Activated naive CD8-positive, alpha-beta T cell treated with anti-CD3 and anti-CD28 coated beads for 36 hours (primary cell): ENCODE data around the gene HFE. TPM values are rescaled to one million over a fixed set of nuclear protein-coding genes. Genes with fewer than 3 reads are reported as not detected.
"Not testable (repeated sequence)": the region's sequence is repeated elsewhere in the genome, so short reads cannot be mapped to it uniquely, and the experiment has no call there.

ENCODE experiments used
- DNase-seq: peaks from one replicate; pipeline ENCODE4 v3.0.0; 2021
- H3K27ac Mint-ChIP-seq: one replicate; pipeline ENCODE4 v1.8.0; 2022; ENCODE audit warnings: mild to moderate bottlenecking, moderate library complexity, mixed read lengths
- H3K27me3 Mint-ChIP-seq: one replicate; pipeline ENCODE4 v1.8.0; 2022; ENCODE audit warnings: mild to moderate bottlenecking, mixed read lengths
- H3K36me3 Mint-ChIP-seq: one replicate; pipeline ENCODE4 v1.8.0; 2021; ENCODE audit warnings: mild to moderate bottlenecking, mixed read lengths
- H3K4me1 Mint-ChIP-seq: one replicate; pipeline ENCODE4 v1.8.0; 2021; ENCODE audit warnings: mixed read lengths
- H3K4me3 Mint-ChIP-seq: one replicate; pipeline ENCODE4 v1.8.0; 2022; ENCODE audit warnings: mild to moderate bottlenecking, moderate library complexity, mixed read lengths
- H3K9me3 Mint-ChIP-seq: one replicate; pipeline ENCODE4 v1.8.0; 2022; ENCODE audit warnings: mixed read lengths
- total RNA-seq, 2 experiments: library from RNA; stranded (reverse); gene quantifications; one replicate each; pipeline ENCODE4 v1.2.3, GENCODE V29; 2021

HFE gene
- total RNA-seq, 2 experiments from 2014 or later = 0.76 to 0.80 TPM

DNA sequence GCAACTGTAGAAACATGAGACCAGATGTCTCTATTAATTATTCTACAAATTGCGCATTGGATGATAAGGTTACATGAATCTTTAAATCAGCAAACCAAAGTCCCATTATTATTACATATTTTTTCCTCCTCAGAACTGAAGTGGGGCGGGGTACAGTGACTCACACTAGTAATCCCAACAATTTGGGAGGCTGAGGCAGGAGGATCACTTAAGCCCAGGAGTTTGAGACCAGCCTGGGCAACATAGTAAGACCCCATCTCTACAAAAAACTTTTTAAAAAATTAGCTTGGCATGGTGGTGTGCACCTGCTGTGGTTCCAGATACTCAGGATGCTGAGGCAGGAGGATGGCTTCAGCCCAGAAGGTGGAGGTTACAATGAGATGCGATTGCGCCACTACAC is 29.0 kb downstream of the HFE start:
- Mint-ChIP-seq H3K27me3 (no peaks in the 10 kb centered on the region), H3K4me3 (no peak overlapping the region), H3K9me3 (no peaks in the 10 kb centered on the region), H3K27ac (no peak overlapping the region), H3K4me1 (peaks cover 12% of the 10 kb centered on the region), H3K36me3 (no peaks in the 10 kb centered on the region)
- no peak for DNase-seq

DNA sequence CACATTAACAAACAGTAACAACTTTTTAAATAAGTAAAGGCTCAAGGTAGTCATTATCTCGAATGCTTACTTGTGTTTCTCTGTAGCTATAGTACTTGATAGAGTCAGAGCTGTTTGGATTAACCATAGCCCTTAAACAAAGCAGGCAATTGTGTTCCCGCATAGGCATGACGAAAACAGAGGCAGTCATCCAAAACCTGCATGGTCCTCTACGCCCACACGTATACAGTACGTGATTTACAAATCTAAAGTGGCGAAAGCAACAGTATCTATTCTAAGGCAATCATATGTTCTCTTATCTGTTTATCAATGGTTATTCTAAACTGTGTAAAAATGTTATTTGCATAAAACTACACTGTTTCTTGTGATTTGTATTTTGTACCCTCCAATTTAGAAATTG is 31.8 kb downstream of the HFE start:
- H3K4me1 Mint-ChIP-seq = peaks cover 30% of the 10 kb centered on the region
- peaks cover 6% of the 10 kb centered on the region for H3K9me3 Mint-ChIP-seq
- peaks cover 11% of the 10 kb centered on the region for H3K27me3 Mint-ChIP-seq
- H3K27ac Mint-ChIP-seq = no peak overlapping the region
- no peak for DNase-seq
- peaks cover 9% of the 10 kb centered on the region for H3K36me3 Mint-ChIP-seq
- no peak overlapping the region for H3K4me3 Mint-ChIP-seq

- not testable (repeated sequence) for H3K9me3 Mint-ChIP-seq, DNase-seq, H3K27ac Mint-ChIP-seq, H3K4me3 Mint-ChIP-seq
- Mint-ChIP-seq H3K36me3 (peaks cover 18% of the 10 kb centered on the region), H3K4me1 (peaks cover 35% of the 10 kb centered on the region), H3K27me3 (peaks cover 22% of the 10 kb centered on the region)
Measured at GRCh38 chr6:26120115-26120514, 32.9 kb downstream of the HFE start.

GRCh38 chr6:26120807-26121140 is 33.5 kb downstream of the HFE start:
- Mint-ChIP-seq H3K36me3 (peaks cover 22% of the 10 kb centered on the region), H3K27ac (peak overlapping the region; percentile 84), H3K4me1 (peaks cover 32% of the 10 kb centered on the region), H3K4me3 (no peak overlapping the region), H3K9me3 (peaks cover 6% of the 10 kb centered on the region), H3K27me3 (peaks cover 23% of the 10 kb centered on the region)
- DNase-seq = no peak

- H3K9me3 Mint-ChIP-seq = peaks cover 6% of the 10 kb centered on the region
- DNase-seq = no peak
- peak overlapping the region; percentile 57 for H3K4me3 Mint-ChIP-seq
- H3K27me3 Mint-ChIP-seq = peaks cover 23% of the 10 kb centered on the region
- peaks cover 24% of the 10 kb centered on the region for H3K36me3 Mint-ChIP-seq
- H3K4me1 Mint-ChIP-seq = peaks cover 31% of the 10 kb centered on the region
- peak overlapping the region; percentile 84 for H3K27ac Mint-ChIP-seq
Measured at GRCh38 chr6:26121141-26122004, 34.1 kb downstream of the HFE start.

GRCh38 chr6:26122005-26122388 is 34.8 kb downstream of the HFE start:
- Mint-ChIP-seq H3K9me3 (peaks cover 6% of the 10 kb centered on the region), H3K36me3 (peaks cover 24% of the 10 kb centered on the region), H3K27me3 (peaks cover 23% of the 10 kb centered on the region), H3K4me1 (peaks cover 37% of the 10 kb centered on the region), H3K27ac (peak overlapping the region; percentile 100), H3K4me3 (peak overlapping the region; percentile 99)
- DNase-seq = no peak

DNA sequence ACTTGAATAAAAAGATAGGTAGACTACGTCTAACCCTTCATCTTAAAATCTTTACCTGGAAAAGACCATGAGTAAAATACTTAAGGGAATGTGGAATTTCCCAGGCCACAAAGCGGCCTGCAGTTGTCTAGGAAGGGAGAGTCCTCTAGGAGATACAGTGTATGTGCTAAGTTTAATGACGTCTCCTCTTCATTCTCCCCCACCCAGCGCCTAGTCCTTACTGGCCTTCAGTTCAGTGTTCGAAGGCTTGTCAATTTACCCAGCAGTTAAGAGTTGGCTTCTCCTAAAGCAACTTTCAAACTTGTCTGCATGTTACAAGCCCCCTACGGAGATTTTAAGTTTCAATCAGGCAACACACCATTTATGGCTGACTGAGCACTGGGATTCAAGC is 35.2 kb downstream of the HFE start:
- Mint-ChIP-seq H3K27me3 (peaks cover 23% of the 10 kb centered on the region), H3K9me3 (peaks cover 6% of the 10 kb centered on the region), H3K4me3 (peak overlapping the region; percentile 99), H3K27ac (peak overlapping the region; percentile 100), H3K4me1 (peaks cover 41% of the 10 kb centered on the region), H3K36me3 (peaks cover 24% of the 10 kb centered on the region)
- DNase-seq = no peak

DNA sequence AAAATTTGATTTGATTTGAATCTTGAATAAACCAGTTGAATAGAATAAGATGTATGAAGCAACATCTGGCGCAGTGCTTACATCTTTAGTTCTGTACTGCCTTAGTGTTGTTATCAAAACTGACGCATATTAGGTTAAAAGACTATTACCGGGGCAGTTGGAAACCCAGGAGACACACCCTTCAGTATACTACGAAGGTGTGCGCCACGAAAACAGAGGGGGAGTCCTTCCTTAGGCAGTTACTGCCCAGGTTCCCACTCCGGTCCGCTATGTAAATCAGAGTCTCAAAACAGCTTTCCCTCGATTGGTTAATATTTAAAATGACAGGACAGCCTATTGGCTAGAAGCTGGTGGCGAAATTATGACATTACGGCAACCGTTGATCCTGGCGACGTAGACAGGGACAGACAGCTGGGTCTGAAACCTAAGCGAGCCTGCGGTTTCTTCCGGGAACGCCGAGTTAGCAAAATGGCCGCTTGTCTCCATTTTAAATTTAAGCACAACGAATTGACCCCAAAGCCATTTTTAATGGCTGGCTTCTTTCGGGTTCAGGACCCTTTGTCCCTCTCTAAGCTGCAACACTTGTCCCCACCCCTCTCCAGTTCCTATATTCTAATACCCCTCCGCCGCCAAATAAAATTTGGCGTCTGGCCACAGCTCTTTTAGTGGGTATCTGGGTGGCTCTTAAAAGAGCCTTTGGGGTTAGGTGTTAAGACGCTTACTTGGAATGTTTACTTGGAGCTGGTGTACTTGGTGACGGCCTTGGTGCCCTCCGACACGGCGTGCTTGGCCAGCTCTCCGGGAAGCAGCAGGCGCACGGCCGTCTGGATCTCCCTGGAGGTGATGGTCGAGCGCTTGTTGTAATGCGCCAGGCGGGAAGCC is 35.8 kb downstream of the HFE start:
- H3K9me3 Mint-ChIP-seq = peaks cover 6% of the 10 kb centered on the region
- H3K27me3 Mint-ChIP-seq = peaks cover 23% of the 10 kb centered on the region
- DNase-seq = peak; percentile 89
- H3K36me3 Mint-ChIP-seq = peaks cover 24% of the 10 kb centered on the region
- peaks cover 47% of the 10 kb centered on the region for H3K4me1 Mint-ChIP-seq
- H3K4me3 Mint-ChIP-seq = peak overlapping the region; percentile 99
- H3K27ac Mint-ChIP-seq = peak overlapping the region; percentile 100

DNA sequence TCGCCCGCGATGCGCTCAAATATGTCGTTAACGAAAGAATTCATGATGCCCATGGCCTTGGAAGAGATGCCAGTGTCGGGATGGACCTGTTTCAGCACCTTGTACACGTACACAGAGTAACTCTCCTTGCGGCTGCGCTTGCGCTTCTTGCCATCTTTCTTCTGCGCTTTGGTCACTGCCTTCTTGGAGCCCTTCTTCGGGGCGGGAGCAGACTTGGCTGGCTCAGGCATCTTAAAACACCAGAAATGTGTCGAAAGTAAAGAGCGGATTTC is 36.4 kb downstream of the HFE start:
- Mint-ChIP-seq H3K4me3 (peak overlapping the region; percentile 99), H3K9me3 (peaks cover 6% of the 10 kb centered on the region), H3K4me1 (peaks cover 53% of the 10 kb centered on the region), H3K27me3 (peaks cover 23% of the 10 kb centered on the region), H3K36me3 (peaks cover 28% of the 10 kb centered on the region), H3K27ac (peak overlapping the region; percentile 100)
- peak; percentile 85 for DNase-seq

DNA sequence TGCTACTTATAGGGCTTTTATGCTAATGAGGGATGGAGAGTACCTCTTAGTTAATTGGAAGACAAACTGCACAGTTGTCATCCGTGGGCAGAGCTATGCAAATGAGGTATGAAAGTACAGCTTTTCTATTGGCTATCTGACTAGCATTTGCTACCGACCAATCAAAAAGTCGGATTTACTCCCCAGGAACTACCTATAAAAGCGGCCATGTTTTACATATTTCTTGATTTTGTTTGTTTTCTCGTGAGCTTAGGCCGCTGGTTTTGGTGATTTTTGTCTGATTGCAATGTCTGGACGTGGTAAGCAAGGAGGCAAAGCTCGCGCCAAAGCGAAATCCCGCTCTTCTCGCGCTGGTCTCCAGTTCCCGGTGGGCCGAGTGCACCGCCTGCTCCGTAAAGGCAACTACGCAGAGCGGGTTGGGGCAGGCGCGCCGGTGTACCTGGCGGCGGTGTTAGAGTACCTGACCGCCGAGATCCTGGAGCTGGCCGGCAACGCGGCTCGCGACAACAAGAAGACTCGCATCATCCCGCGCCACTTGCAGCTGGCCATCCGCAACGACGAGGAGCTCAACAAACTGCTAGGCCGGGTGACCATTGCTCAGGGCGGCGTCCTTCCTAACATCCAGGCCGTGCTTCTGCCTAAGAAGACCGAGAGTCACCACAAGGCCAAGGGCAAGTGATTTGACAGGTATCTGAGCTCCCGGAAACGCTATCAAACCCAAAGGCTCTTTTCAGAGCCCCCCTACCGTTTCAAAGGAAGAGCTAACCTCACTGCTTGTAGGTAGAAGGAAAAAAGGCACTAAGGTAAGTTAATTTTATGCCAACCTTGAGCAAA is 36.9 kb downstream of the HFE start:
- Mint-ChIP-seq H3K4me3 (peak overlapping the region; percentile 99), H3K36me3 (peaks cover 28% of the 10 kb centered on the region)

DNA sequence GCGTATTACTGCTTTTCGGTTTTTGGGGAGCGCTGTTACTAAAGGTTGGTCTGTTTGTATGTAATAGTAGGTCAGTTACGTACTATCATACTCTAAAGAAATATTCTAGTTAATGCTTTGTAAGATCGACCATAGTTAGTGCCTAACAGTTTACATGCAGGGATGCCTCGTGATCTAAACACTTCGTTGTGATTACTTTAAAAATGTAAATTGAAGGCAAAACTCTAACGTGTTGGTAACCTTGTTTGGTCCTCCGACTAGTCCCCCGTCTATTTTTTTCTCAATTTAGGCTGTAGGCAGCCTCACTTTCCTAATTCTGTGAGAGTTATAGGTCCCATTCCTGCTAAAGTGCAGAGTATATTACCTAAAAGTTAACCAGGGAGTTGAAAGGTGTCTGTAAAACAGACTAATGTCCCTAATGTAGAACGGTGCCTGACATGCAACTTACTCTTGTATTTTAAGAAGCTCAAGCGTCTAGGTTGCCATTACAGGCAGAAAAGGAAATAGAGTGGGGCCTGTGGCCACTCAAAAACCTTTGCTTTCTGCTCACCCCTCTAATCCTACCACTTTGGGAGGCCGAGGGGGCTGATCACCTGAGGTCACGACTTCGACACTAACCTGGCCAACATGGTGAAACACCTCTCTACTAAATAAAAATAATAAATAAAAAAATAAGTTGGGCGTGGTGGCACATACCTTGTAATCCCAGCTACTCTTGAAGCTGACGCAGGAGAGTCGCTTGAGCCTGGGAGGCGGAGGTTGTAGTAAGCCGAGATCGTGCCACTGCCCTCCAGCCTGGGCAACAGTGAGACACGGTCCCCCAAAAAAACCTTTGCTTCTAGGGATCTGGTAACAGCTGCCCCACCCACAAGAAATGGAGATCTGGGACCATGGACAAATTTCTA is 37.8 kb downstream of the HFE start:
- peaks cover 30% of the 10 kb centered on the region for H3K36me3 Mint-ChIP-seq
- peaks cover 6% of the 10 kb centered on the region for H3K9me3 Mint-ChIP-seq
- DNase-seq = peak; percentile 30
- H3K27me3 Mint-ChIP-seq = peaks cover 23% of the 10 kb centered on the region
- H3K27ac Mint-ChIP-seq = peak overlapping the region; percentile 100
- H3K4me1 Mint-ChIP-seq = peaks cover 58% of the 10 kb centered on the region
- peak overlapping the region; percentile 99 for H3K4me3 Mint-ChIP-seq

More for the DNA sequence above, 36.9 kb downstream of the HFE start:
- H3K27ac Mint-ChIP-seq = peak overlapping the region; percentile 100
- H3K9me3 Mint-ChIP-seq = peaks cover 6% of the 10 kb centered on the region
- H3K4me1 Mint-ChIP-seq = peaks cover 53% of the 10 kb centered on the region
- DNase-seq = peak; percentile 76
- H3K27me3 Mint-ChIP-seq = peaks cover 23% of the 10 kb centered on the region

- H3K36me3 Mint-ChIP-seq = peaks cover 33% of the 10 kb centered on the region
- H3K4me1 Mint-ChIP-seq = peaks cover 59% of the 10 kb centered on the region
- DNase-seq = no peak
- H3K27me3 Mint-ChIP-seq = peaks cover 23% of the 10 kb centered on the region
- H3K9me3 Mint-ChIP-seq = peaks cover 6% of the 10 kb centered on the region
- H3K4me3 Mint-ChIP-seq = peak overlapping the region; percentile 99
- H3K27ac Mint-ChIP-seq = peak overlapping the region; percentile 100
Measured at GRCh38 chr6:26126394-26127235, 39.4 kb downstream of the HFE start.

GRCh38 chr6:26128013-26128771 is 41.0 kb downstream of the HFE start:
- Mint-ChIP-seq H3K27ac (peak overlapping the region; percentile 100), H3K9me3 (peaks cover 6% of the 10 kb centered on the region), H3K4me3 (peak overlapping the region; percentile 99), H3K27me3 (peaks cover 20% of the 10 kb centered on the region), H3K4me1 (peaks cover 52% of the 10 kb centered on the region), H3K36me3 (peaks cover 36% of the 10 kb centered on the region)
- DNase-seq = no peak
